Measurements from ENCODE around the gene ALOX12B. TPM values are rescaled to one million over a fixed set of nuclear protein-coding genes. Genes with fewer than 3 reads are reported as not detected.
A peak's percentile ranks its signal among the peaks of the same experiment; 100 is the strongest.

The ALOX12B gene
- total RNA-seq, 4 donors from 2014 or later = not detected

GRCh38 chr17:8117980-8118768, 30.7 kb upstream of the ALOX12B start, which contains the start of gene ALOXE3:
TSS of gene ALOXE3 (minus strand) at chr17:8118514. CDS start at chr17:8117990, 524 bp downstream.
- TF ChIP-seq, protein P1, sequence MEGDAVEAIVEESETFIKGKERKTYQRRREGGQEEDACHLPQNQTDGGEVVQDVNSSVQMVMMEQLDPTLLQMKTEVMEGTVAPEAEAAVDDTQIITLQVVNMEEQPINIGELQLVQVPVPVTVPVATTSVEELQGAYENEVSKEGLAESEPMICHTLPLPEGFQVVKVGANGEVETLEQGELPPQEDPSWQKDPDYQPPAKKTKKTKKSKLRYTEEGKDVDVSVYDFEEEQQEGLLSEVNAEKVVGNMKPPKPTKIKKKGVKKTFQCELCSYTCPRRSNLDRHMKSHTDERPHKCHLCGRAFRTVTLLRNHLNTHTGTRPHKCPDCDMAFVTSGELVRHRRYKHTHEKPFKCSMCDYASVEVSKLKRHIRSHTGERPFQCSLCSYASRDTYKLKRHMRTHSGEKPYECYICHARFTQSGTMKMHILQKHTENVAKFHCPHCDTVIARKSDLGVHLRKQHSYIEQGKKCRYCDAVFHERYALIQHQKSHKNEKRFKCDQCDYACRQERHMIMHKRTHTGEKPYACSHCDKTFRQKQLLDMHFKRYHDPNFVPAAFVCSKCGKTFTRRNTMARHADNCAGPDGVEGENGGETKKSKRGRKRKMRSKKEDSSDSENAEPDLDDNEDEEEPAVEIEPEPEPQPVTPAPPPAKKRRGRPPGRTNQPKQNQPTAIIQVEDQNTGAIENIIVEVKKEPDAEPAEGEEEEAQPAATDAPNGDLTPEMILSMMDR (IDR thresholded peaks at IDR 0.05) = no peak
- DNase-seq (ENCODE audit: low spot score) (no peak), ATAC-seq (ENCODE audit: low FRiP score) (peak; percentile 64)

DNA sequence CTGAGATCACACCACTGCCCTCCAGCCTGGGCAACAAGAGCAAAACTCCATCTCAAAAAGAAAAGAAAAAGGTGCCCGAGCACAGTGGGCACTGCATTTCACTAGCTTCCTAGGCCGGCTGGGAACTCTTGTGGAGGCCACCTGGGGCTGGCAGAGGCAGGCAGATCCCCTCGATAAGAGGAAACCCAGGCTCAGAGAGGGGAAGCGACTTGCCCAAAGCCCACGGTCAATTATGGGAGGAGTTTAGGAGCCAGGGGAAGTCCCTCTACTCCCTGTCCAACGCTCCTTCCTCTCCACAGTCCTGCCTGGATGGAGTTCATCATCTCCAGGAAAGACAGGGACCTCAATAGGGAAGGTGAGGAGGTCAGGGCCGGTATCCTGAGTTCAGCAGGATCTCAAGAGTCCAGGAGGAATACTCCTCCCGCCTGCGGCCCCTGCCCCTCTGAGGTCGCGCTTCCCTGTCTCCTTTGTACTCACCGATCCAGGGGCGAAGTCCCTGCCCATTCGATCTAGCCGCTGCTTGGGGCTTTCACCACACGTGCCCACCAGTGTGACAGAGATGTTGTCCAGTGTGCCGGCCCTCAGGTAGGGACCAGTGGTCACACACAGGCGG, 30.0 kb upstream of the ALOX12B start:
- TF ChIP-seq, protein P1 (IDR thresholded peaks at IDR 0.05) = no peak
- DNase-seq (ENCODE audit: low spot score) (no peak), ATAC-seq (ENCODE audit: low FRiP score) (no peak)

- no peak for ATAC-seq (ENCODE audit: low FRiP score)
- TF ChIP-seq, protein P1 (IDR thresholded peaks at IDR 0.05) = no peak
- DNase-seq (ENCODE audit: low spot score) = no peak
These were observed 29.3 kb upstream of the ALOX12B start for GRCh38 chr17:8116776-8117175.

GRCh38 chr17:8110907-8111306, 23.4 kb upstream of the ALOX12B start:
- TF ChIP-seq, protein P1 (IDR thresholded peaks at IDR 0.05) = no peak
- DNase-seq (ENCODE audit: low spot score) (no peak), ATAC-seq (ENCODE audit: low FRiP score) (no peak)

- ATAC-seq (ENCODE audit: low FRiP score) = no peak
- TF ChIP-seq, protein P1 (IDR thresholded peaks at IDR 0.05) = no peak
- no peak for DNase-seq (ENCODE audit: low spot score)
These were observed 22.9 kb upstream of the ALOX12B start for GRCh38 chr17:8110456-8110804.

GRCh38 chr17:8109661-8110455, 22.3 kb upstream of the ALOX12B start:
- DNase-seq (ENCODE audit: low spot score) (peak; percentile 40), ATAC-seq (ENCODE audit: low FRiP score) (peak; percentile 65)

More at GRCh38 chr17:8109661-8110455, 22.3 kb upstream of the ALOX12B start:
- TF ChIP-seq, protein P1 (IDR thresholded peaks at IDR 0.05) = peak in 1 of 3 donors; percentile 66

All from omental fat pad (tissue), 4 donors.